Measurements from ENCODE around the gene DHX15.

DNA sequence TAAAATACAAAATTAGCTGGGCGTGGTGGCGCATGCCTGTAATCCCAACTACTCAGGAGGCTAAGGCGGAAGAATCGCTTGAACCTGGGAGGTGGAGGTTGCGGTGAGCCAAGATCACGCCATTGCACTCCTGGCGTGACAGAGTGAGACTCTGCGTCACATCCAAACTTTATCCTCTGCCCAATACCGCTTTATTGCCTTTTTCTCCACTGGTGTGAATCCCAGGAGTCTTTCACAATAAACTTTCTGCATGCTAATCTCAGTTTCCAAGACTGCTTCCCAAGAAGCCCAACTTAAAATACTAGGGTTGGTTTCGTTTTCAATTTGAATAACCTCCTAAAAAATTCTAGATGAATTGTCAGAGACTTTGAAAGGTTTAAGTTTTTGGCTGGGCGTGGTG, 27.2 kb upstream of the DHX15 start:
- TF ChIP-seq, protein P1, sequence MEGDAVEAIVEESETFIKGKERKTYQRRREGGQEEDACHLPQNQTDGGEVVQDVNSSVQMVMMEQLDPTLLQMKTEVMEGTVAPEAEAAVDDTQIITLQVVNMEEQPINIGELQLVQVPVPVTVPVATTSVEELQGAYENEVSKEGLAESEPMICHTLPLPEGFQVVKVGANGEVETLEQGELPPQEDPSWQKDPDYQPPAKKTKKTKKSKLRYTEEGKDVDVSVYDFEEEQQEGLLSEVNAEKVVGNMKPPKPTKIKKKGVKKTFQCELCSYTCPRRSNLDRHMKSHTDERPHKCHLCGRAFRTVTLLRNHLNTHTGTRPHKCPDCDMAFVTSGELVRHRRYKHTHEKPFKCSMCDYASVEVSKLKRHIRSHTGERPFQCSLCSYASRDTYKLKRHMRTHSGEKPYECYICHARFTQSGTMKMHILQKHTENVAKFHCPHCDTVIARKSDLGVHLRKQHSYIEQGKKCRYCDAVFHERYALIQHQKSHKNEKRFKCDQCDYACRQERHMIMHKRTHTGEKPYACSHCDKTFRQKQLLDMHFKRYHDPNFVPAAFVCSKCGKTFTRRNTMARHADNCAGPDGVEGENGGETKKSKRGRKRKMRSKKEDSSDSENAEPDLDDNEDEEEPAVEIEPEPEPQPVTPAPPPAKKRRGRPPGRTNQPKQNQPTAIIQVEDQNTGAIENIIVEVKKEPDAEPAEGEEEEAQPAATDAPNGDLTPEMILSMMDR (IDR thresholded peaks at IDR 0.05): no peak
- TF ChIP-seq POLR2AphosphoS5 (IDR thresholded peaks at IDR 0.05): no peak

Measured in stomach (tissue), 4 donors.